Thyroid gland (tissue), 4 donors: Measurements from ENCODE around the gene ELAVL1. TPM values are rescaled to one million over a fixed set of nuclear protein-coding genes. Genes with fewer than 3 reads are reported as not detected.
"Not testable (repeated sequence)": the region's sequence is repeated elsewhere in the genome, so short reads cannot be mapped to it uniquely, and the experiment has no call there.

Experiments
- DNase-seq, 2 donors: peaks; one replicate each; pipeline ENCODE4 v3.0.0-alpha.2; 2019
- H3K27ac ChIP-seq, 3 donors: fragments of 200-600 bp; sonication (generic); 1 replicate in 2 of 3; 2 replicates in 1 of 3; pipeline ENCODE4 v1.5.1; 2016 to 2019; ENCODE audit warnings: mild to moderate bottlenecking in 1 of 3, moderate library complexity in 1 of 3
- H3K27me3 ChIP-seq: fragments of 200-600 bp; sonication (generic); one replicate; pipeline ENCODE4 v1.5.1; 2019
- H3K36me3 ChIP-seq, 2 donors: fragments of 200-600 bp; sonication (generic); one replicate each; pipeline ENCODE4 v1.5.1; 2016 to 2019
- H3K4me1 ChIP-seq, 2 donors: fragments of 200-600 bp; sonication (generic); one replicate each; pipeline ENCODE4 v1.5.1; 2017 to 2019
- H3K4me3 ChIP-seq, 3 donors: fragments of 200-600 bp; sonication (generic); replicated peaks in 1 of 3; 1 replicate in 2 of 3; 2 replicates in 1 of 3; pipeline ENCODE4 v1.5.1; 2016; ENCODE audit warnings: mild to moderate bottlenecking in 1 of 3
- H3K9me3 ChIP-seq: fragments of 200-600 bp; sonication (generic); one replicate; pipeline ENCODE4 v1.5.1; 2017
- POLR2A ChIP-seq, 2 donors: fragments of 450-650 bp; IDR thresholded peaks; one replicate each; pipeline ENCODE4 v1.6.1; 2017; ENCODE audit warnings: antibody characterized with exemption in 2 of 2, mild to moderate bottlenecking in 2 of 2, moderate library complexity in 1 of 2
- WGBS, 2 donors: methylation state at CpG; one replicate each; pipeline ENCODE4 v1.1.5; 2017; 5-methylcytosine and 5-hydroxymethylcytosine counted together
- intact Hi-C: fragments of 100-400 bp; cut with DNase I; formaldehyde crosslinking; loops from one replicate; pipeline ENCODE4 v1.15.1; 2023
- total RNA-seq, 4 donors: library from RNA; depleted of rRNA; stranded (reverse); fragments of >200 nt; gene quantifications; one replicate each; pipeline ENCODE4 v1.2.3, GENCODE V29; 2016
- TF ChIP-seq, protein P1 (sequence below), 6 experiments: fragments of 200-600 bp in 3 of 6; fragments of 450-650 bp in 3 of 6; sonication (generic) in 3 of 6; IDR thresholded peaks; one replicate each; pipeline ENCODE4 v1.5.1; 2016 to 2019; ENCODE audit warnings: antibody characterized with exemption in 6 of 6, mild to moderate bottlenecking in 2 of 6, inconsistent platforms in 1 of 6, moderate library complexity in 1 of 6

ELAVL1 gene
- total RNA-seq, 4 donors from 2014 or later: 24.2 to 46.7 (median 42.4) TPM

DNA sequence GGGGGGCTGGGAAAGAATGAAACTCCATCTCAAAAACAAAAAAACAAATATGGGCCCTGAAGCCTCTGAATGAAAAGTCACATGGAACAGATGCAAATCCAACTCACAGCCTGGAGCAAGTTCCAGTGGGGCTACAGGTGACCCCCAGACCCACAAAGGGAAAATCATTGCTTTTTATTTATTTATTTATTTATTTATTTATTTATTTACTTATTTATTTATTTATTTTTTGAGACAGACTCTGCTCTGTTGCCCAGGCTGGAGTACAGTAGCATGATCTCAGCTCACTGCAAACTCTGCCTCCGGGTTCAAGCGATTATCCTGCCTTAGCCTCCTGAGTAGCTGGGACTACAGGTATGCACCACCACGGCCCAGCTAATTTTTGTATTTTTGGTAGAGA lies 33.8 kb upstream of the ELAVL1 start:
- intact Hi-C loops: no loop called here
- Histone ChIP-seq H3K36me3 (no peaks in the 10 kb centered on the region), H3K9me3 (no peaks in the 10 kb centered on the region), H3K4me3 (no peak overlapping the region), H3K4me1 (no peaks in the 10 kb centered on the region), H3K27me3 (no peaks in the 10 kb centered on the region), H3K27ac (no peak overlapping the region)
- no peak for TF ChIP-seq POLR2A (IDR thresholded peaks at IDR 0.05)
- TF ChIP-seq, protein P1, sequence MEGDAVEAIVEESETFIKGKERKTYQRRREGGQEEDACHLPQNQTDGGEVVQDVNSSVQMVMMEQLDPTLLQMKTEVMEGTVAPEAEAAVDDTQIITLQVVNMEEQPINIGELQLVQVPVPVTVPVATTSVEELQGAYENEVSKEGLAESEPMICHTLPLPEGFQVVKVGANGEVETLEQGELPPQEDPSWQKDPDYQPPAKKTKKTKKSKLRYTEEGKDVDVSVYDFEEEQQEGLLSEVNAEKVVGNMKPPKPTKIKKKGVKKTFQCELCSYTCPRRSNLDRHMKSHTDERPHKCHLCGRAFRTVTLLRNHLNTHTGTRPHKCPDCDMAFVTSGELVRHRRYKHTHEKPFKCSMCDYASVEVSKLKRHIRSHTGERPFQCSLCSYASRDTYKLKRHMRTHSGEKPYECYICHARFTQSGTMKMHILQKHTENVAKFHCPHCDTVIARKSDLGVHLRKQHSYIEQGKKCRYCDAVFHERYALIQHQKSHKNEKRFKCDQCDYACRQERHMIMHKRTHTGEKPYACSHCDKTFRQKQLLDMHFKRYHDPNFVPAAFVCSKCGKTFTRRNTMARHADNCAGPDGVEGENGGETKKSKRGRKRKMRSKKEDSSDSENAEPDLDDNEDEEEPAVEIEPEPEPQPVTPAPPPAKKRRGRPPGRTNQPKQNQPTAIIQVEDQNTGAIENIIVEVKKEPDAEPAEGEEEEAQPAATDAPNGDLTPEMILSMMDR (IDR thresholded peaks at IDR 0.05): no peak
- no peak for DNase-seq
- 96 to 97% methylated on average over 3 of the region's 3 CpGs for WGBS, 2 donors

- WGBS, 2 donors: 84 to 89% methylated on average over 6 of the region's 6 CpGs
- intact Hi-C loops: no loop called here
- H3K4me3 ChIP-seq: no peak overlapping the region
- H3K9me3 ChIP-seq: no peaks in the 10 kb centered on the region
- H3K36me3 ChIP-seq: no peaks in the 10 kb centered on the region
- H3K27ac ChIP-seq: no peak overlapping the region
- no peaks in the 10 kb centered on the region for H3K27me3 ChIP-seq
- DNase-seq: no peak
- no peaks in the 10 kb centered on the region for H3K4me1 ChIP-seq
- TF ChIP-seq, protein P1 (IDR thresholded peaks at IDR 0.05): no peak
- no peak for TF ChIP-seq POLR2A (IDR thresholded peaks at IDR 0.05)
These were observed 33.4 kb upstream of the ELAVL1 start for GRCh38 chr19:8038815-8039214.

GRCh38 chr19:8036434-8037099 lies 31.1 kb upstream of the ELAVL1 start:
- no peak overlapping the region for H3K27ac ChIP-seq
- 73 to 80% methylated on average over 7 of the region's 7 CpGs for WGBS, 2 donors
- intact Hi-C loops: no loop called here
- H3K4me1 ChIP-seq: no peaks in the 10 kb centered on the region
- H3K9me3 ChIP-seq: no peaks in the 10 kb centered on the region
- no peak overlapping the region for H3K4me3 ChIP-seq
- DNase-seq: no peak
- TF ChIP-seq, protein P1 (IDR thresholded peaks at IDR 0.05): no peak
- TF ChIP-seq POLR2A (IDR thresholded peaks at IDR 0.05): no peak
- H3K27me3 ChIP-seq: no peaks in the 10 kb centered on the region
- no peaks in the 10 kb centered on the region for H3K36me3 ChIP-seq

- intact Hi-C loops: no loop called here
- 90 to 93% methylated on average over 6 of the region's 6 CpGs for WGBS, 2 donors
These were observed 28.7 kb upstream of the ELAVL1 start for GRCh38 chr19:8034178-8034525.

GRCh38 chr19:8033287-8034177 lies 28.1 kb upstream of the ELAVL1 start:
- DNase-seq, H3K27me3 ChIP-seq, H3K9me3 ChIP-seq, H3K27ac ChIP-seq, H3K36me3 ChIP-seq, intact Hi-C loops, H3K4me3 ChIP-seq, H3K4me1 ChIP-seq: not testable (repeated sequence)
- 65 to 72% methylated on average over 22 of the region's 22 CpGs for WGBS, 2 donors

More at GRCh38 chr19:8034178-8034525, 28.7 kb upstream of the ELAVL1 start:
- DNase-seq: no peak
- Histone ChIP-seq H3K4me3 (no peak overlapping the region), H3K27me3 (no peaks in the 10 kb centered on the region), H3K36me3 (no peaks in the 10 kb centered on the region), H3K4me1 (no peaks in the 10 kb centered on the region), H3K27ac (no peak overlapping the region), H3K9me3 (no peaks in the 10 kb centered on the region)
- TF ChIP-seq, protein P1 (IDR thresholded peaks at IDR 0.05): no peak
- TF ChIP-seq POLR2A (IDR thresholded peaks at IDR 0.05): no peak
